Skin epidermis (tissue), 12 donors: ENCODE data around the gene SLAMF9.
"Not testable (repeated sequence)": the region's sequence is repeated elsewhere in the genome, so short reads cannot be mapped to it uniquely, and the experiment has no call there.

ENCODE experiments used
- H3K27ac ChIP-seq, 21 experiments: fragments of 200-600 bp; sonication (generic) in 11 of 21; one replicate each; pipeline ENCODE4 v1.5.0; 2020; ENCODE audit warnings: mild to moderate bottlenecking in 3 of 21, inconsistent platforms in 2 of 21, moderate library complexity in 2 of 21
- H3K4me3 ChIP-seq, 7 experiments: fragments of 200-600 bp; sonication (generic) in 2 of 7; one replicate each; pipeline ENCODE4 v1.5.0; 2020; ENCODE audit warnings: inconsistent platforms in 2 of 7, mild to moderate bottlenecking in 2 of 7, moderate library complexity in 1 of 7

The SLAMF9 gene

GRCh38 chr1:159914252-159915018 lies 39.6 kb downstream of the SLAMF9 start:
- H3K27ac ChIP-seq = peak overlapping the region in 3 of 21 experiments; percentile 6 to 46 (median 25)
- H3K4me3 ChIP-seq = no peak overlapping the region

GRCh38 chr1:159913451-159914192 lies 40.4 kb downstream of the SLAMF9 start:
- H3K4me3 ChIP-seq = no peak overlapping the region
- peak overlapping the region in 6 of 21 experiments; percentile 6 to 72 (median 17) for H3K27ac ChIP-seq

GRCh38 chr1:159911326-159912070 lies 42.5 kb downstream of the SLAMF9 start:
- H3K27ac ChIP-seq = peak overlapping the region in 19 of 21 experiments; percentile 12 to 88 (median 72)
- H3K4me3 ChIP-seq = no peak overlapping the region

DNA sequence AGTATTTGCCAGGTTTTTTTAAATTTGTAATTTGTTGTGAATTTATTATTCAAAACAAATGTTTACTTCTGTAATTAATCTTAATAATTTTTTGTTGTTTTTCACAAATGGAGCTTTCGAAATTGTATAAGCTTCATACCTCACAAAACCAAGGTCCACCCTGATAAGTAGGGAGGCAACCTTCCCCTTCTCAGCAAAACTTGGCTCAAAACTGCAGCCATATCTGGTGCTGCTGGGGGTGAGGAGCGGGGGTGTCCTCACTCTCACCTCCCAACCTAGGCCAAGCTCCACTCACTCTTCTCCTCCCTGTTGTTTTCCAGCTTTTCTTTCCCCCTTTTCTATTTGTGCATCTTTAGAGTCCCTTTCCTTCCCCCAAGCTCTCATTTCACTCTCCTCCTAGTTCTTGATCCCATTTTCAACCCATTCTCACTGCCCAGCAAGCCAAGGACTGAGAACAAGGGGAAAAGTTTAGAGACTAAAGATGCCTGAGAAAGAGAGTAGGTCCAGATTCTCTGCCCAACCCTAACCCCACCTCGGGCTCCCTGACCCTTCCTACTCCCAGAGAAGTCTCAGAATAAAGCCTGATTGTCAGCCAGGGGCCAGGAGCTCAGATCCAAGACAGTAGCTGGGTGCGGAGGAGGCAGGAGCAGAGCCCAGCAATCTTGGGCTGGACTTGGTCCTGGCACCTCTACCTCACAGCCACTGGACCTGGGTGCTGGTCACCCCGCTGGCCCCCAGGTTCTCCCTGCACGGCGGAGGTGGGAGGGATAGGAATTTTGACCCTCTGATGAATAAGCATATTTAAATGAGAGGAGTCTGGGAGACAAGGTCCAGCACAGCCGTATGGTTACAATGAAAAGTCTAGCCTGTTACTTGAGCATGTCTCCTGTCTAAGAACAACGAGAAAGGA lies 45.8 kb downstream of the SLAMF9 start:
- Histone ChIP-seq H3K4me3 (no peak overlapping the region), H3K27ac (no peak overlapping the region)

DNA sequence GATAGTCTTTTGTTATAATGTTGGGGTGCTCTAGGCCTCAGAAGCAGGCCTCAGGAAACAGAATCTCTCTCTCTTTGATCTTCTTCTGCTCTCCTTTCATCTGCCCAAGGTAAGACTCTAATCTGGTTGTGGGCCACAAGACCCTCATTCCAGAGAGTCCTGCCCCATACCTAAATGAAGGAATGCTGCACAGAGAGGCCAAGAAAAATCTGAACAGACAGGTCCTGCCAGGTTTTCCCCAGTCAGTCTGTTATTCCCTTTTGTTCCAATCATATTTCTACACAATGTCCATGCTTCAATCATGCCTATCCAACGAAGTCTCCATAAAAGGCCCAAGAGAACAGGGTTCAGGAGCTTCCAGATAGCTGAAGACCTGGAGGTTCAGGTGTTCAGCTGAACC lies 47.1 kb downstream of the SLAMF9 start:
- no peak overlapping the region for H3K27ac ChIP-seq
- no peak overlapping the region for H3K4me3 ChIP-seq

DNA sequence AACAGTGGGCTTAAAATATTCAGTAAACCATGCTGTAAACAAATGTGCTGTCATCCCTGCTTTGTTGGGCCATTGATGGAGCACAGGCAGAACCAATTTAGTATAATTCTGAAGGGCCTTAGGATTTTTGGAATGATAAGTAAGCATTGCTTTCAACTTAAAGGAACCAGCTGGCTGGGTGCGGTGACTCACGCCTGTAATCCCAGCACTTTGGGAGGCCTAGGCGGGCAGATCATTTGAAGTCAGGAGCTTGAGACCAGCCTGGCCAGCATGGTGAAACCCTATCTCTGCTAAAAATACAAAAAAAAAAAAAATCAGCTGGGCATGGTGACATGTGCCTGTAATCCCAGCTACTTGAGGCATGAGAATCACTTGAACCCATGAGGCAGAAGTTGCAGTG lies 50.0 kb downstream of the SLAMF9 start:
- H3K27ac ChIP-seq, H3K4me3 ChIP-seq: not testable (repeated sequence)

DNA sequence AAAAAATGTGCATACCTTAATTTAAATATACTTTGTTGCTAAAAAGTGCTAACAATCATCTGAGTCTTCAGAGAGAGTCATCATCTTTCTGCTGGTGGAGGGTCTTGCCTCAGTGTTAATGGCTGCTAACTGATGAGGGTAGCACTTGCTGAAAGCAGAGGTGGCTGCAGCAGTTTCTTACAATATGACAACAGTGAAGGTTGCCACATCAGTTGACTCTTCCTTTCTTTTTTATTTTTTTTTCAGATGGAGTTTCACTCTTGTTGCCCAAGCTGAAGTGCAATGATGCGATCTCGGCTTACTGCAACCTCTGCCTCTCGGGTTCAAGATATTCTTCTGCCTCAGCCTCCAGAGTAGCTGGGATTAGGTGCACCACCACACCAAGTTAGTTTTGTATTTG lies 51.5 kb downstream of the SLAMF9 start:
- H3K4me3 ChIP-seq = no peak overlapping the region

More for the DNA sequence above, 51.5 kb downstream of the SLAMF9 start:
- H3K27ac ChIP-seq = no peak overlapping the region
